KG1 (cell line): Measurements from ENCODE around the gene LAMA3.

Source experiments
- DNase-seq: peaks from one replicate; lab custom pipeline; 2025; lab: John Stamatoyannopoulos, UW

The LAMA3 gene

GRCh38 chr18:23970161-23971096 lies 281.2 kb downstream of the LAMA3 start:
- DNase-seq = no peak

DNA sequence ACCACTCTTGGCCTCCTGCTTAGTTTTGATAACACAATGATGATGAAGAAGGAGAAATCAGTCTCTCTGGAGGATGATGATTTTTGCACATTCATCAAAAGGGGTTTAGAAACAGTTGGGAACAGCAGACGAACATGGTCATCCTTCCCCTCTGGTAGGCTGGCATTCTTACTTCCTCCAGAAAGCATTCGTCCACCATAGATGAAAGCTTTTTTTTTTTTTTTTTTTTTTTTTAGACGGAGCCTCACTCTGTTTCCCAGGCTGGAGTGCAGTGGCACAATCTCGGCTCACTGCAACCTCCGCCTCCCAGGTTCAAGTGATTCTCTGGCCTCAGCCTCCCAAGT lies 281.8 kb downstream of the LAMA3 start:
- DNase-seq = no peak

DNA sequence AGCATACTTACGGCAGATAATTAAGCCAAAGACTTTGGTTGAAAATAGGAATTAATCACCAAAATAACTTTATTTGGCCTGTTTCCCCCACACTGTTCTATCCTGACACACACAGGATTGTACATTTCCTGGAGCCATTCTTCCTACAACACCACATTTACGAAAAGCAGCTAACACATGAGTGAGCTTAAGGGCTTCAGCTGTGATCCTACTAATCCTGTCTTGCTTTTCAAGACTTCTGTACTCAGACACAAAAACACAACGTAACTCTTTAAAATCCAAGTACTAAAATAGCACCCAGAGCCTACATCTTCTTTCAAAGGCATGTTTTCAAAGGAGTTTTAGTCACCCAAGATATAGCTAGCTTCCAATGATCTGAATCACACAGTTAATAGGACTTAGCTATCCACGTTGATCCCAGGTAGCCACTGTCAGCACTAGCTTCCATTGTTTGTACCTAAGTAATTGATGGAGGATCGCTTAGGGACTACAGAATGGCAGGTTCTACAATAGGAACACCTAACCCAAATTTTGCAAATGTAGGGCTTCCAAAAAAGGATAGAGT lies 282.5 kb downstream of the LAMA3 start:
- no peak for DNase-seq

- no peak for DNase-seq
Observed at GRCh38 chr18:23972453-23972852, 283.2 kb downstream of the LAMA3 start.

GRCh38 chr18:23977103-23977502 lies 287.9 kb downstream of the LAMA3 start:
- no peak for DNase-seq

DNA sequence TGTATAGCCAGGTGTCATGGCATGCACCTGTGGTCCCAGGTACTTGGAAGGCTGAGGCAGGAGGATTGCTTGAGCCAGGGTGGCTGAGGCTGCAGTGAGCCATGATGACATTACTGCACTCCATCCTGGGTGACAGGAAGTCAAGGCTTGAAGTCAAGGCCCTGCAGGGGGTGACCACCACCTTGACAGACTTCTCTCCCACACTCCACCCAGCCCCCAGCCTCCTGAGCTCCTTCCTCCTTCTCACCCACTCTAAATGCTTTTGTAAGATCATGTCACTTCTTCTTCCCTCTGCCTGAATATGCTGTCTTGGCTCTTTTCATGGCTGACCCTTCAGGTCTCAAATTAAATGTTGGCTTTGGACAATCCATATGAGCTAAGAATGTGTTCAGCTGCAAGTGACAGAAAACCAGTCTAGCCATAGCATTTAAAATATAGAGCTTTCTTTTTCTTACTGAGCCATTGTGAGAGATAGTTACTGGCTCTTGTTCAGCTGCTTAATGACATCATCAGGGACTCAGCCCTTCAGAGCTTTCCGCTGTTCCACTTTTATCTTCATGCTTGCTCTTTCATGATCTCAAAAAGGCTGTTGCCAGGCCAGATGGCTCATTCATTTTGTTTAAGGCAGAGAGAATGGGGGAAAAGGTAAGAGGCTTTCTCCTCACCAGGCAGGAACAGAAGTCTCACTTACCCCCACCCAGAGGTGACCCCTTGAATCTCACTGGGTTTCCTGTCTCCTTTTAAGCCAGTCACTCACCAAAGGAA lies 288.6 kb downstream of the LAMA3 start:
- DNase-seq = no peak

GRCh38 chr18:23981369-23981980 lies 292.2 kb downstream of the LAMA3 start:
- DNase-seq = no peak

DNA sequence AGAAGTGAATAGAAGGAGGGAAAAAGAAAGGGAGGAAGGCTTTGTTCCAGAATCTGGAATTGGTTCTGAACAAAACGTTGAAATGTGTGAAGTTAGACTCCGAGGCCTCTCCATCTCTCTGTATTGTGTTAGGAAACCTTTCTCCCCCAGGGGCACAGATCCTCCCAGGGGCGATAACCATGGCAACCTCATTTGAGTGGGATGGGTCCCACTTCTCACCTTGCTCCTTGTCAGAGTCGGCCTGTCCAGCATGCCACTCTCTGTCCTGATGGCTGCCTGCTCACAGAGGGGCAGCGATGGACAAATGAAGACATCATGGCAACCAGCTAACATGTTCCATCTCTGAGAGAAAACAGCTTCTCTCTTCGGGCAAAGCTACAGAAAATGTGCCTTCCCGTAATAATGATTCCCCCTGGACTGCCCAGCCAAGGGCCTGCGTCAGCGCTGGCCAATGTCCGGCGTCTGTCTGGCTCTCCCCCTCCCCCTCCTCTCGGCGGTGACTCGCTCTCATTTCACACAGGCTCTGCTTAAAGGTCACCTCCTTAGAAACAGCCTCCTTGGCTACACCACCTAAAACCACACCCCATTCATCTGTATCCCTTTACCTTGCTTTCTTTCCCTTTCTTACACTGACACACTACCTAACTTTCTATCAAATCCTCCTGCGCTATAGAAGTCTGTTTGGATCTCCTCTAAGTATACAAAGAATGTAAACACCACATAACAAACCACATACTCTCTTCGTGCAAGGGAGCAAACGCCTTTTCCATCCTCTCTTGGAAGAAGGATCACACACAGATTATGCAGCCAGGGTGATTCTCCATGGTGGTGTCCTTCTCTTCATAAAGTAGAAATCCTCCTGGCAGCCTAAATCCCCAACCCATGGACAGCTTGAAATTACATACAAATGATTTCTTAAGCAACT lies 293.2 kb downstream of the LAMA3 start:
- no peak for DNase-seq

GRCh38 chr18:23983112-23983511 lies 293.9 kb downstream of the LAMA3 start:
- no peak for DNase-seq

- DNase-seq = no peak
Observed at GRCh38 chr18:23986600-23987359, 297.5 kb downstream of the LAMA3 start.

DNA sequence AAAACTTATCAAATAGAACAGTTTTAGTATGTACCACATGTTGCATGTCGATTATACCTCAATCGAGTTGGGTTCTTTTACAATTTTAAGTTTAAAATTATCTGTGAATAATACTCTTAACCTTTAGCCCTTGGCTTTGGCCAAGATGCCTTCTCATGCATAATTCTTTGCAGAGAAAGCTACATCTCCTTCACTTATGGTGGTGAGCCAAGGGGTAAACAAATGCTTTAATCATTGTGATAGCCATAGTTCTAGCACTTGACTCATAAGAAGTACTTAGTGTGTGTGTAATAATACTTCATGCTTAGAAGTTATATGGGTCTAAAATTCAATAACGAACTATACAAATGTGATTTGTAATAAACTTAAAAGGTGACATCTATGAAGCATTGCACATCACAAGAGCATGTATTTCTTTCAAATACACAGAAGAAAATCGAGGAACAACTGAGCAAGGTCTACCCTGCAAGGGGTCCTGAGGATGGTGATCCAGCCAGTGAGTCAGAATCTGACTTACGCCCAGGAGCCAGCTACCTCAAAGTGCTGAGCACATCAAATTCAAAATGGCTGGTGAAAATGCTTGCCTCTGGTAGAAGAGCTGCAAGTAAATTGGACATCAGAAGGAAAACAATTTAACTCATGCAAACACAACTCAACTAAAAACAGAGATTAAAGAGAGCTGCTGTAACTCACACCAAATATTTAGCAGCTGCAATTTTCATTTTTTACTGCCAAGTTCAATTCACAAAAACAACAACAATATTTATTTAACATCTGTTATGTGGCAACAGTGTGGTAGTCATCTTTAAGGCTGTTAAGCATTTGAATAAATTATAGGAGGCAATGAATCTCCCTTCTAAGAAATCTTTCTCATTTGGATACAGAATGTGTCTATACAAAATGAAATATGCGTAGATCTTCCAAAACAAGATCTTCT lies 301.5 kb downstream of the LAMA3 start:
- DNase-seq = no peak

GRCh38 chr18:23992089-23992940 lies 303.1 kb downstream of the LAMA3 start:
- DNase-seq = no peak

GRCh38 chr18:23992941-23993280 lies 303.7 kb downstream of the LAMA3 start:
- DNase-seq = no peak

DNA sequence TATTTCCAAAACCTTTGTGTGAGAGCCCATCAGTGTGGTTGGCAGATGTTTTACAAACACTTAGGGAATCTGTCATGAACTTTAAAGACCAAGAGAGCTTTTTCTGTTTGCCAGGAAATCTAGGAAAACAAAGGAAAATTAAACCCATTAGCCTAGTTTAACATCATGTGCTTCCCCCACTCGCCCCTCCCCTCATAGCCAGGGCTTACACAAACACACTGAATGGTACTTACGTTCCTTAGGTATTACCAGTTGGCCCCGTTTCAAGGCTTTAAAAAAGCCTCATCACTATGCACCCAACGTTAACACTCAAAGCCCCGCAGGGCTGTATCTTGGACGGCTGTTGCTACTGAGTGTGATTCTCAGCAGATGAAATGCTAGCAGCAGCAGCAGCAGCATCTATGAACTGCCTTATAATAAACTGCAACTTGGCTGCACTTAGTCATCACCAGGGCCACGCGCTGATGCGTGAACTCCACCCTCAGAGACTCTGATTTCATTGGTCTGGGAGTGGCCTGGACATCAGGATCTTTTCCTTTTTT lies 305.2 kb downstream of the LAMA3 start:
- no peak for DNase-seq

GRCh38 chr18:23995180-23995579 lies 305.9 kb downstream of the LAMA3 start:
- DNase-seq = no peak

- no peak for DNase-seq
Observed at GRCh38 chr18:23998018-23998417, 308.8 kb downstream of the LAMA3 start.

GRCh38 chr18:23998820-23999219 lies 309.6 kb downstream of the LAMA3 start:
- DNase-seq = no peak
